ENCODE data around the gene L3MBTL1.

The L3MBTL1 gene

DNA sequence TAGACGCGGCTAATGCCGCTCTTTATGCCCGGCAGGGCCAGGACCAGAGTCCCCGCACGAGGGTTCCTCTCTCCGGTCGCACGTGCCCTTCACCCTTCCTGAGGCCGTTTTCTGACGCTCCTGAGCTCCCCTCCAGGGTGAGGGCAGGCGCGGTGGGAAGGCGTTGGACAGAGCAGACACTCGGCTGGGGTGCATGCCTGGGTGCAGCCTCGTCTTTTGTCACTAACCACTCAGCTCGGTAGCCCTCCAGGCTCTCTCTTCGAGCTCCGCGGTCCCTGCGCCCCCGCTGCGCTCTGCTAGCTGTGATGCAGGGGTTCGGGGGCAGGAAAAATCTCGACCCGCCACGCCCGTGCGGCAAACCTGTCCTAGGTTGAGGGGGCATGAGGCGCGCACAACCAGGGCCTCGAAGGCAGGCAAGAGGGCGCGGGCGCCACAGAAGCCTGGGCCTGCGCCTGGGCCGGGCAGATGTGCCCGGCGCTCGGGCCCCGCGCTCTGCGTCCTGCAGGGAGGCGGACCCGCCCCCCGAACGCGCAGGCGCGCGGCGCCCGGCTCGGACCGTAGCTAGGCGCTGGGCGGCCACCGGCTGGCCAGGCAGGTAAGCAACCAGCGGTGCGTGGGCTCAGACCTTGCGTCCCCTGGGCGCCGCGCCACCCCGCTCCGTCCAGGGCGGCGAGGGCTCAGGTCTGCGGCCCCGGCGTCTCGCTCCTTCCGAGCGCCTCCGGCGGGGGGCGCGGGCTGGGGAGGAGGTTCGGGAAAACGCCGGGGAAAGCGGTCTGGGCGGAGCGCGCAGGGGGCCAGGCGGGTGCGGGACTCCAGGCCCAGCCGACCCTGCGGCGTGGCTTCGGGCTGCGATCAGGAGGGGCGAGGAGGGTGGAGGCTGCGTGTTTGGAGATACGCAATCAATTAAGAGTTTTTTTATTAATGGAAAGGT is at the start of gene L3MBTL1:
TSS of gene L3MBTL1 (plus strand) at position 548 of the 931 bp plus-strand sequence. CDS start 5,807 bp downstream, outside the sequence.
- Histone ChIP-seq H3K4me3 (ENCODE audit: low read length) (peak within 1 kb of the TSS; percentile 74), H3K27ac (ENCODE audit: low read length) (no peak within 1 kb of the TSS), H3K9me3 (ENCODE audit: insufficient read depth, low read depth, low read length) (no peaks in the 10 kb centered on the region), H3K4me1 (ENCODE audit: insufficient read depth, low read length) (peaks cover 3% of the 10 kb centered on the region; the same call in 1 of the 2 replicates), H3K36me3 (ENCODE audit: insufficient read depth, low read depth, low read length) (no peaks in the 10 kb centered on the region), H3K9ac (ENCODE audit: low read depth, low read length) (peak within 1 kb of the TSS; percentile 51; the same call in 1 of the 2 replicates), H3K27me3 (ENCODE audit: insufficient read depth, low read length) (peaks cover 40% of the 10 kb centered on the region)

DNA sequence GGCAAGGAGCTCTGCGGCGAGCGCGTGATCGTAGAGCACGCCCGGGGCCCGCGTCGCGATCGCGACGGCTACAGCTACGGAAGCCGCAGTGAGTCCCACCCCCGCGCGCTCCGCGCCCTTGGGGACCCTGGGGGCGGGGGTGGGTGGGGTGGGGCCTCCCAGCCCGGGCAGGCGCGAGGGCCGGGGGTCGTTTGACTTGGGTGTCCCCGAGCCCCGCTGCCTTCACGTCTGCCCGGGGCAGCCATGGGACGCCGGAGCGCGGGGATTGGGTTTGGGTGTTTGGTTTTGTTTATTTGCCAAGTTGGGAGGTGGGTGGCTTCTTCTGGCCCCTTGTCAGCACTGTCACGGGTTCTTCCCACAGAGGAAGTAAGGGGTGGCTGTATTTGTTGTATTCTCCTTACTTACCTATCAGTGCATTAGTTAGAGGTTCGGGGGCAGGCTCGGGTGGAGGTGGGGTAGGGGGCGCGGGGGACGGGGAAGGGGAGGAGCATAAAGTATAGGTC is 49.0 kb upstream of the L3MBTL1 start:
- H3K27ac ChIP-seq (ENCODE audit: low read length) = peak overlapping the region; percentile 80
- peak overlapping the region; percentile 76 for H3K4me3 ChIP-seq (ENCODE audit: low read length)
- no peaks in the 10 kb centered on the region for H3K27me3 ChIP-seq (ENCODE audit: insufficient read depth, low read length)
- H3K9me3 ChIP-seq (ENCODE audit: insufficient read depth, low read depth, low read length) = no peaks in the 10 kb centered on the region
- no peaks in the 10 kb centered on the region for H3K4me1 ChIP-seq (ENCODE audit: insufficient read depth, low read length)
- H3K9ac ChIP-seq (ENCODE audit: low read depth, low read length) = peak overlapping the region; percentile 100
- H3K36me3 ChIP-seq (ENCODE audit: insufficient read depth, low read depth, low read length) = peaks cover 48% of the 10 kb centered on the region

DNA sequence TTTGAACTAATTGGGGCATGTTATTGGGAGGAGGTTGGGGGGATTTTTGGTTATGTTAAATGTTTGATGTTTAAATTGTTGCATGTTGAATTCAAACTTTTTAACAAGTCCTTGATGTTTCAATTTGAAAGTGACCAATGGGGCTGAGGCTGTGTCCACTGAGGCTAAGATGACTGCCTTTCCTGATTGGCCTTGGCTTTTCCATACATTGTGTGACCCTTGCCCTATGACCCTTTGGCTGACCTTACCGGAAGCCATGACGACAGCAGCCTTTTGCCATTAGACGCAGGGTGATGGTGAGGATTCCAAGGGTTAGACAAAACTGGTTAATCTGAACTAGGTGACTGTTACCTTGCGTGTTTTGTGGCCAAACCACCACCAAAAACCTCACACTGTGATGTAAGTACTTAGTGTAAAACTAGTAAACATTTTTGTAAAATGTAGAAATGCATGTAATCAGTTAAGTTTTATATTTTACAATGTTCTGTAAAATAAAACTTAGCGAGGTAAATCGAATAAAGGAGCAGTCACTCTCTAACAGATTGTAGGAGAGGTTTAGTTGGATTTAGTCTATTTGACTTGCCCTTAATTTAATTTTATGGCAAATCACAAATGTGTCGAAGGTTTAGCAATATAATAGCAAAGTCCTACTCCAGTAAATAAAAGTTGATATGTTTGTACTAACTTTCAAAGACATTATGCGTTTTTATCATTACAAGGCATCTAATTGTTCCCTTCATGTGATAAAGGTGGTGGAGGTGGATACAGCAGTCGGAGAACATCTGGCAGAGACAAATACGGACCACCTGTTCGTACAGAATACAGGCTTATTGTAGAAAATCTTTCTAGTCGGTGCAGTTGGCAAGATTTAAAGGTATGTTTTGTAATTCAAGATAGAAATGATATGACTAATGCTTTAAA is 48.2 kb upstream of the L3MBTL1 start:
- no peaks in the 10 kb centered on the region for H3K9me3 ChIP-seq (ENCODE audit: insufficient read depth, low read depth, low read length)
- peak overlapping the region; percentile 43; the same call in 1 of the 2 replicates for H3K9ac ChIP-seq (ENCODE audit: low read depth, low read length)
- no peak overlapping the region for H3K27ac ChIP-seq (ENCODE audit: low read length)
- no peaks in the 10 kb centered on the region for H3K4me1 ChIP-seq (ENCODE audit: insufficient read depth, low read length)
- no peaks in the 10 kb centered on the region for H3K27me3 ChIP-seq (ENCODE audit: insufficient read depth, low read length)
- peak overlapping the region; percentile 76 for H3K4me3 ChIP-seq (ENCODE audit: low read length)
- H3K36me3 ChIP-seq (ENCODE audit: insufficient read depth, low read depth, low read length) = peaks cover 56% of the 10 kb centered on the region

DNA sequence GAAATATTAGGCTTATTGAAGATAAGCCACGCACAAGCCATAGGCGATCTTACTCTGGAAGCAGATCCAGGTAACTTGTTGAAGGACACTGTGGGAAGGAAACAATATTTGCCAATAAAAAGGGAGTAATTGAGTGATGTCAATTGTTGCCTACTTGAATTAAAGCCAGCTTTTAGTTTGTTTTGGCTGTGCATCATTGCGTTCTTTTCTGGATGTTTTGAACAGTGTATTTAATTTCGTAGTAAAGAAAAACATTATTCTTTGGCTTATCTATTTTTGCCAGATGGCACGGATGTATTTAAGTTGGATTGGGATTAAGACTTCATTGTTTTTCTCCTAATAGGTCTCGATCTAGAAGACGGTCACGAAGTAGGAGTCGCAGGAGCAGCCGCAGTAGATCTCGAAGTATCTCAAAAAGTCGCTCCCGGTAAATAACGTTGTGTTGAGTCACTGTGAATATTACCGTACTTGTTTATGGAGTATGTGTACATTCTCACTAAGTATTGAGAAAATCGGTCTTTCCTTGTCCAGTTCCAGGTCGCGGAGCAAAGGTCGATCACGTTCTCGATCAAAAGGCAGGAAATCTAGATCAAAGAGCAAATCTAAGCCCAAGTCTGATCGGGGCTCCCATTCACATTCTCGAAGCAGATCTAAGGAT is 47.2 kb upstream of the L3MBTL1 start:
- H3K27ac ChIP-seq (ENCODE audit: low read length) = no peak overlapping the region
- H3K4me3 ChIP-seq (ENCODE audit: low read length) = no peak overlapping the region
- H3K27me3 ChIP-seq (ENCODE audit: insufficient read depth, low read length) = no peaks in the 10 kb centered on the region
- H3K9me3 ChIP-seq (ENCODE audit: insufficient read depth, low read depth, low read length) = no peaks in the 10 kb centered on the region
- H3K4me1 ChIP-seq (ENCODE audit: insufficient read depth, low read length) = no peaks in the 10 kb centered on the region
- peaks cover 66% of the 10 kb centered on the region for H3K36me3 ChIP-seq (ENCODE audit: insufficient read depth, low read depth, low read length)
- H3K9ac ChIP-seq (ENCODE audit: low read depth, low read length) = no peak overlapping the region

DNA sequence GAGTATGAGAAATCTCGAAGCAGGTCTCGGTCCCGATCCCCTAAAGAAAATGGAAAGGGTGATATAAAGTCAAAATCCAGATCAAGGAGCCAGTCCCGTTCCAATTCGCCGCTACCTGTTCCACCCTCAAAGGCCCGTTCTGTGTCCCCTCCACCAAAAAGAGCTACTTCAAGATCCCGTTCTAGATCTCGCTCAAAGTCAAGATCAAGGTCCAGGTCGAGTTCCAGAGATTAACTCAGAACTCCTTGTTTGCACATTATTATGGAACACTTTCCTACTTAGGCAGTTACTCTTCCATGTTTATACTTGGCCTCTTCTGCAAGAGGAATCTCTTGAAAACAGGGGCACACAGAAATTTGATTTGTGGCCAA is 46.7 kb upstream of the L3MBTL1 start:
- H3K27ac ChIP-seq (ENCODE audit: low read length) = no peak overlapping the region
- no peaks in the 10 kb centered on the region for H3K4me1 ChIP-seq (ENCODE audit: insufficient read depth, low read length)
- no peak overlapping the region for H3K4me3 ChIP-seq (ENCODE audit: low read length)
- peaks cover 71% of the 10 kb centered on the region for H3K36me3 ChIP-seq (ENCODE audit: insufficient read depth, low read depth, low read length)
- H3K9me3 ChIP-seq (ENCODE audit: insufficient read depth, low read depth, low read length) = no peaks in the 10 kb centered on the region
- no peaks in the 10 kb centered on the region for H3K27me3 ChIP-seq (ENCODE audit: insufficient read depth, low read length)
- H3K9ac ChIP-seq (ENCODE audit: low read depth, low read length) = no peak overlapping the region

DNA sequence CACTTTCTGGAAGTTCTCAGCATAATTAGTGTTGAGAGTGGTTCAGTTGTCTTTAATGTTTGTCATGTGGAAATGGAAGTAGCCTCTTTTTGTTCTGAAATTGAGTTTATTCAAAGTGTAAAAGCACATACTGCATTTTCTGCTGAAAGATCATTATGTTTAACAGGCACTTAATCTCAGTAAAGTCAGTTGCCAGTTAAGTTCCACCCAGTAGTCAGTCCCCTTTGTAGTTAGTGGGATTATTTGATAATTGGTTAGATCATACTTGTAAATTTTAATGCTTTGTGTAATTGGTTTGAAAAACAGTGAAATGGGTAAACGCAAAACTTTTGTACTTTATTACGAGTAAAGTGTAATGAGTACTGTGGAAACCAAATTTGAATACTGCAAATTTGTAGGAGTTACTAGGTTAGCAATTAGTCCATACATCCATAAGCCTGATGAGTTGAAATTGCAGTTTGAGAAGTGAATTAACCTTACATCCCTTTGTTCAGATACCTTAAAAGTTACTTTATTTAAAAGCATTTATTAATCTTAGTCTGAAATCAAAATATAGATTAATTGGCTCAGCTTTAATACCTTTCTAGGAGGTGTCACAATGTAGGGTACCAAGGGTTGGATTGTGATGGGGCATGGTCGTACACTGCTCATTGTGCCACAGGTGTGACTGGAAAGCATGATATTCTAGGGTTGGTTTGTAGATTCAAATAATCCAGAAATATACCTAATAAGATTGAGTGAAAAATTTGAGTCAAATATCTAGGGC is 45.4 kb upstream of the L3MBTL1 start:
- Histone ChIP-seq H3K4me3 (ENCODE audit: low read length) (no peak overlapping the region), H3K27ac (ENCODE audit: low read length) (no peak overlapping the region), H3K4me1 (ENCODE audit: insufficient read depth, low read length) (no peaks in the 10 kb centered on the region), H3K9me3 (ENCODE audit: insufficient read depth, low read depth, low read length) (no peaks in the 10 kb centered on the region), H3K36me3 (ENCODE audit: insufficient read depth, low read depth, low read length) (peaks cover 80% of the 10 kb centered on the region), H3K27me3 (ENCODE audit: insufficient read depth, low read length) (no peaks in the 10 kb centered on the region), H3K9ac (ENCODE audit: low read depth, low read length) (no peak overlapping the region)

DNA sequence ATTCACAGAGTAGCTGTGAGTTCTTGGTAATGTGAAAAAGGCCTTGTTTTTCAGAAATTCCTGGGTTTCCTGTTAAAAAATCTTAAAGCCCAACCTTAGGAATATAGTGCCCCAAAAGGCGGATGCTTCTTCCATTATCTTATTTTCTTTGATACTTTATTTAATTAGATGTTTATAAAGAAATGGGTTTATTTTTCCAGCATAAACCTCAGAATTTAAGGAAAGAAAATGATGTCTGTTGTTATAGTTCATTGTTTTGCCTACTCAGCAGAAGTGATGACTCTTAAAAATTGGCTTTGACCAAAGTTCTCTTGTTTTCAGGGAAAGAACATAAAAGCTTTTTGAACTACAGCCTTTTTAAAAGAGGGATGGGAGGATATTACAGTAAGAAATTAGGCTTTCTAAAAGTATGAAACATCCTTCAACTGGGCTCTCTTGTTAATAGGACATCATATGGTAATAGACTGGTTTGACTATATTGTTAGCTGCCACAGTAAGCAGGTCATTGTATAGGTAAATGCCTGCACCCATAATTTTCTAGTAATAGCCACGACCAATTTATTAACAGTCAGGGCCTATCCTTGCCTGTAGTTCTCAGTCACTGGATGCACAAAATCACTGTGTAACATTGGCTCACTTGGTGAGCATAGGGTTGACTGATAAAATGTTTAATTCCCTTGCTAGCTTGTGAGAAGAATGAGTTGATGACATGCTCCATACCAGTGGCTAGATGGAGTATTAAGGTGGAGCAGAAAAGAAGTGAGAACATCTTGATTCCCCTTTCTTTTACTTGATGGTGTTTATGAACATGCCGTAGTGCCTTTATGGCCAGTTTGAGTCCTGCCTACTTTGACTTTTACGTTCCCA is 44.6 kb upstream of the L3MBTL1 start:
- no peak overlapping the region for H3K27ac ChIP-seq (ENCODE audit: low read length)
- no peaks in the 10 kb centered on the region for H3K4me1 ChIP-seq (ENCODE audit: insufficient read depth, low read length)
- H3K4me3 ChIP-seq (ENCODE audit: low read length) = no peak overlapping the region
- no peaks in the 10 kb centered on the region for H3K9me3 ChIP-seq (ENCODE audit: insufficient read depth, low read depth, low read length)
- H3K9ac ChIP-seq (ENCODE audit: low read depth, low read length) = no peak overlapping the region
- peaks cover 80% of the 10 kb centered on the region for H3K36me3 ChIP-seq (ENCODE audit: insufficient read depth, low read depth, low read length)
- no peaks in the 10 kb centered on the region for H3K27me3 ChIP-seq (ENCODE audit: insufficient read depth, low read length)

DNA sequence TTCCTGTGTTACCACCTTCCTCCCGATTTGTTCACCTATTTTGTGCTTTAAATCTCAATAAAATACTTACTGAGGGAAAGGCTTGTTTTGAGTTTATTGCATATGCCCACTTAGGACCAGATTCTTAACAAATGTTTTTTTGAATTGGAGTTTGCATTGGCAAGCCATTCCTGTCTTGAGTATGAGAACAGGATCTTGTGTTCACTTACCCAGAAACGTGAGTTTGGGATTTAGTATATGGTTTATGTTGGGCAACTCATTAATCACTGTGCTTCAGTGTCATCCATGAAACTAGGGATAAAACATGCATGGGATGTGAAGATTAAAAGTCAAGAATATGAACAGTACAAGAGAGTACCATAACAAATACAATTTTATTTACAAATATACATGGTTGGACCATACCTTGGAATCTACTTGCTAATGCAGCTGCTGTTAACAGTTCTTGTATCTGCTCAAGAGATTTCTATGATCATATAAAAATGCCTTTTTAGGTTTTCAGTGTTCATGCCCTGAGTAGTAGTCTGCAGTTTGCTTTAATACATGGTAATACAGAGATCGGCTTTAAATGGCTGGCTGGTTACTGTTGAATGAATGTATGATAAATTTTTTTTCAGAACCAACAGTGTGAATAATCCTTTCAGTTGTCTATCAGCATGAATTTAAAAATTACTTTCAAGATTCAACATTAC is 43.8 kb upstream of the L3MBTL1 start:
- no peak overlapping the region for H3K9ac ChIP-seq (ENCODE audit: low read depth, low read length)
- H3K4me3 ChIP-seq (ENCODE audit: low read length) = no peak overlapping the region
- H3K27me3 ChIP-seq (ENCODE audit: insufficient read depth, low read length) = no peaks in the 10 kb centered on the region
- peaks cover 80% of the 10 kb centered on the region for H3K36me3 ChIP-seq (ENCODE audit: insufficient read depth, low read depth, low read length)
- no peak overlapping the region for H3K27ac ChIP-seq (ENCODE audit: low read length)
- no peaks in the 10 kb centered on the region for H3K9me3 ChIP-seq (ENCODE audit: insufficient read depth, low read depth, low read length)
- H3K4me1 ChIP-seq (ENCODE audit: insufficient read depth, low read length) = no peaks in the 10 kb centered on the region

DNA sequence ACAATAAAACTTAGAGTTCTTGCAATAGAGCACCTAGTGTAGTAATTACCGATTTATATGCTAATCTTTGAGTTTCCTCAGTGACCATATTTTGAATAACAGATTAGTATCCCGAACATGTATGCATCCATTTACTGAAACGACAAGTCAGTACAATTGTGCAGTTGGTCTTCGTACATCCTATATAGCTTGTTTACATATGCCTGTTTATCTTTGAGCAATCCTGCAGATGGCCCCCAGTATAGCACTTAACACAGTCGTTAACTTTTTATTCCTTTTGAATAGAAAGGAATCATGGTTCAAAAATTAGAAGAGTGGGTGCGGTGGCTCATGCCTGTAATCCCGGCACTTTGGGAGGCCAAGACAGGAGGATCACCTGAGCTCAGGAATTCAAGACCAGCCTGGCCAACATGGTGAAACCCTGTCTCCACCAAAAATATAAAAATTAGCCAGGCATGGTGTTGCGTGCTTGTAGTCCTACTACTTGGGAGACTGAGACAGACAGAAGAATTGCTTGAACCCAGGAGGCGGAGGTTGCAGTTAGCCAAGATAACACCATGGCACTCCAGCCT is 43.2 kb upstream of the L3MBTL1 start:
- Histone ChIP-seq H3K4me3 (ENCODE audit: low read length) (no peak overlapping the region), H3K36me3 (ENCODE audit: insufficient read depth, low read depth, low read length) (peaks cover 74% of the 10 kb centered on the region), H3K27ac (ENCODE audit: low read length) (no peak overlapping the region), H3K27me3 (ENCODE audit: insufficient read depth, low read length) (no peaks in the 10 kb centered on the region), H3K9ac (ENCODE audit: low read depth, low read length) (no peak overlapping the region), H3K4me1 (ENCODE audit: insufficient read depth, low read length) (no peaks in the 10 kb centered on the region), H3K9me3 (ENCODE audit: insufficient read depth, low read depth, low read length) (no peaks in the 10 kb centered on the region)

DNA sequence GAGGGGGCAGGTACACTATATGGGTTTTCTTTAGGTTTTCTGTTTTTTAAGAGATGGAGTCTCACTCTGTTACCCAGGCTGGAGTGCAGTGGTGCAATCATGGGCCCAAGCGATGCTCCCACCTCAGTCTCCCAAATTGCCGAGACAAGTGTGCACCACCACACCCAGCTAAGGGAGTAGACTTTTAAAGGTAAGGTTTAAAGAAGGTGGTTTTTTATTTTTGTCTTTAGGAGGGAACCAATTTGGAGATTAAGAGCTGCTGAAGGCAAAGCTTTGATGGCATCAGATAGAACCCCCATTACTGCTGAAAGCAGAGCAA is 41.9 kb upstream of the L3MBTL1 start:
- H3K36me3 ChIP-seq (ENCODE audit: insufficient read depth, low read depth, low read length) = peaks cover 62% of the 10 kb centered on the region

More for the DNA sequence above, 41.9 kb upstream of the L3MBTL1 start:
- Histone ChIP-seq H3K27ac (ENCODE audit: low read length) (no peak overlapping the region), H3K27me3 (ENCODE audit: insufficient read depth, low read length) (no peaks in the 10 kb centered on the region), H3K4me3 (ENCODE audit: low read length) (no peak overlapping the region), H3K4me1 (ENCODE audit: insufficient read depth, low read length) (no peaks in the 10 kb centered on the region), H3K9ac (ENCODE audit: low read depth, low read length) (no peak overlapping the region), H3K9me3 (ENCODE audit: insufficient read depth, low read depth, low read length) (no peaks in the 10 kb centered on the region)

All from iPS-20b (cell line).